MCF 10A (cell line): ENCODE measurements around the gene CROCC2. TPM values are rescaled to one million over a fixed set of nuclear protein-coding genes. Genes with fewer than 3 reads are reported as not detected.

Experiments
- BruUV-seq: library from RNA; stranded (reverse); fragments of 400-500 nt; replicated peaks from 2 replicates; lab custom pipeline; 2021; lab: Mats Ljungman, UMichigan
- CTCF ChIA-PET: fragments of 300-600 bp; sonication (Branson Sonifier 250); formaldehyde crosslinking; extraction: SDS; loops from one replicate; lab custom pipeline; 2021; ENCODE audit warnings: antibody characterized with exemption, inconsistent platforms; lab: Yijun Ruan, JAX
- POLR2A ChIA-PET: fragments of 300-600, 350-650 bp; sonication (Branson Sonifier 250); formaldehyde crosslinking; extraction: SDS; loops from one replicate; lab custom pipeline; 2020; ENCODE audit warnings: antibody characterized with exemption, inconsistent platforms; lab: Yijun Ruan, JAX
- DNase-seq: peaks from one replicate; pipeline ENCODE4 v3.0.0-alpha.2; 2018; ENCODE audit not compliant: unreplicated experiment
- H3K27ac Mint-ChIP-seq: one replicate; pipeline ENCODE4 v1.8.0; 2022; ENCODE audit warnings: mild to moderate bottlenecking, low read depth, mixed read lengths; ENCODE audit not compliant: unreplicated experiment
- H3K27me3 Mint-ChIP-seq: one replicate; pipeline ENCODE4 v1.8.0; 2022; ENCODE audit warnings: mixed read lengths; ENCODE audit not compliant: insufficient read depth, unreplicated experiment
- H3K36me3 Mint-ChIP-seq: one replicate; pipeline ENCODE4 v1.8.0; 2022; ENCODE audit warnings: mild to moderate bottlenecking, moderate library complexity, mixed read lengths; ENCODE audit not compliant: insufficient read depth, unreplicated experiment
- H3K4me1 Mint-ChIP-seq: one replicate; pipeline ENCODE4 v1.8.0; 2022; ENCODE audit warnings: mixed read lengths; ENCODE audit not compliant: insufficient read depth, unreplicated experiment
- H3K4me3 Mint-ChIP-seq: one replicate; pipeline ENCODE4 v1.8.0; 2022; ENCODE audit warnings: mild to moderate bottlenecking, moderate library complexity, mixed read lengths; ENCODE audit not compliant: unreplicated experiment
- H3K9me3 Mint-ChIP-seq: one replicate; pipeline ENCODE4 v1.8.0; 2022; ENCODE audit warnings: mixed read lengths; ENCODE audit not compliant: unreplicated experiment
- intact Hi-C: fragments of 100-400 bp; cut with micrococcal nuclease; formaldehyde crosslinking; loops from 2 replicates; pipeline ENCODE4 v1.14.1; 2022
- total RNA-seq: library from RNA; stranded (reverse); gene quantifications from 2 replicates; pipeline ENCODE4 v1.2.3, GENCODE V29; 2022
- TF ChIP-seq, protein P1 (sequence below): fragments of 200-600 bp; IDR thresholded peaks from one replicate; pipeline ENCODE4 v1.8.0; 2022; ENCODE audit warnings: antibody characterized with exemption, mild to moderate bottlenecking; ENCODE audit not compliant: unreplicated experiment

The CROCC2 gene
- total RNA-seq, 1 experiment from 2014 or later, result not detected

GRCh38 chr2:240896871-240897692, 9.1 kb upstream of the CROCC2 start:
- no peak overlapping the region for H3K4me3 Mint-ChIP-seq
- H3K9me3 Mint-ChIP-seq, result no peaks in the 10 kb centered on the region
- no peak overlapping the region for H3K27ac Mint-ChIP-seq
- no peaks in the 10 kb centered on the region for H3K27me3 Mint-ChIP-seq
- H3K4me1 Mint-ChIP-seq, result peaks cover 13% of the 10 kb centered on the region
- no TSS peak for BruUV-seq
- peak; percentile 55 for DNase-seq
- POLR2A ChIA-PET, result interaction anchor here (0.7 kb wide), 1 partner anchor 38 kb away, joined by 3 read pairs; no protein-coding TSS in a partner anchor
- TF ChIP-seq, protein P1, sequence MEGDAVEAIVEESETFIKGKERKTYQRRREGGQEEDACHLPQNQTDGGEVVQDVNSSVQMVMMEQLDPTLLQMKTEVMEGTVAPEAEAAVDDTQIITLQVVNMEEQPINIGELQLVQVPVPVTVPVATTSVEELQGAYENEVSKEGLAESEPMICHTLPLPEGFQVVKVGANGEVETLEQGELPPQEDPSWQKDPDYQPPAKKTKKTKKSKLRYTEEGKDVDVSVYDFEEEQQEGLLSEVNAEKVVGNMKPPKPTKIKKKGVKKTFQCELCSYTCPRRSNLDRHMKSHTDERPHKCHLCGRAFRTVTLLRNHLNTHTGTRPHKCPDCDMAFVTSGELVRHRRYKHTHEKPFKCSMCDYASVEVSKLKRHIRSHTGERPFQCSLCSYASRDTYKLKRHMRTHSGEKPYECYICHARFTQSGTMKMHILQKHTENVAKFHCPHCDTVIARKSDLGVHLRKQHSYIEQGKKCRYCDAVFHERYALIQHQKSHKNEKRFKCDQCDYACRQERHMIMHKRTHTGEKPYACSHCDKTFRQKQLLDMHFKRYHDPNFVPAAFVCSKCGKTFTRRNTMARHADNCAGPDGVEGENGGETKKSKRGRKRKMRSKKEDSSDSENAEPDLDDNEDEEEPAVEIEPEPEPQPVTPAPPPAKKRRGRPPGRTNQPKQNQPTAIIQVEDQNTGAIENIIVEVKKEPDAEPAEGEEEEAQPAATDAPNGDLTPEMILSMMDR, result no peak
- peaks cover 6% of the 10 kb centered on the region for H3K36me3 Mint-ChIP-seq
- intact Hi-C loops, result no loop called here
- CTCF ChIA-PET, result interaction anchor here (0.6 to 1.4 kb wide), 3 partner anchors 16 to 418 kb away, joined by 3 to 5 read pairs (median 4); partner anchors contain the start of genes HDLBP and SEPTIN2

- Mint-ChIP-seq H3K9me3 (no peaks in the 10 kb centered on the region), H3K27me3 (no peaks in the 10 kb centered on the region), H3K36me3 (peaks cover 6% of the 10 kb centered on the region), H3K4me1 (peaks cover 13% of the 10 kb centered on the region), H3K4me3 (no peak overlapping the region), H3K27ac (no peak overlapping the region)
- ChIA-PET CTCF (interaction anchor here (0.6 kb wide), 1 partner anchor 110 kb away, joined by 3 read pairs; no protein-coding TSS in a partner anchor), POLR2A (no interaction called here)
- intact Hi-C loops, result no loop called here
- no TSS peak for BruUV-seq
- DNase-seq, result no peak
- TF ChIP-seq, protein P1, result no peak
Measured at GRCh38 chr2:240898108-240898730, 7.9 kb upstream of the CROCC2 start.

DNA sequence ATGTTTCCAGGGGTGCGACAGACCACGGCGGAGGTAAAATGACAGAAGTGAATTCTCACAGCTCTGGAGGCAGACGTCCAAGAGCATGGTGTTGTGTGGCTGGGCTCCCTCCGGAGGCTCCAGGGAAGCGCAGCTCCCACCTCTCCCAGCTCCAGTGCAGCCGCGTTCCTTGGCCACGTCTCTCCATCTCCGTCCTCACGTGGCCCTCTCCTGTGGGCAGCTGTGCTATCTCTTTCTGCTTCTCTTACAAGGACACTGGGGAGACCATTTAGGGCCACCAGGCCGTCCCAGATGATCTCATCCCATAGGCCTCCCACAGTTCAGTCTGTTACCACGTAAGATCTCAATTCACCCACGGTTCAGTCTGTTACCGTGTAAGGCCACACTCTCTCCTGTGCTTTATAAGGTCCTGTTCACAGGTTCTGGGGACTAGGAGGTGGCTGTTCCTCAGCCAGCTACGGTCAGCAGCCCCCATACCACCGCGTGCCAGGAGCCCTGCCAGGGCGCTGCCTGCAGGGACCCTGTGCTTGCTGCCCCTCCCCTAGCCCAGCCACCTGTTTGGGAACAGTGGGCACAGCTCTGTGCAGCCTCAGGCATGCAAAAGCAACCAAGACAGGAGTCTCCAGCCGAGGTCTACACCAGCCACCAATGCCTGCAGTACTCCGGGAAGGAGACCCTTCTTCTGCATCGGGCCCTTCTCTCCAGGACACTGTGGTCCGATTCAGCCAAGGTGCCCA, 7.2 kb upstream of the CROCC2 start:
- peaks cover 8% of the 10 kb centered on the region for H3K4me1 Mint-ChIP-seq
- H3K36me3 Mint-ChIP-seq, result peaks cover 6% of the 10 kb centered on the region
- no peaks in the 10 kb centered on the region for H3K9me3 Mint-ChIP-seq
- DNase-seq, result no peak
- H3K4me3 Mint-ChIP-seq, result no peak overlapping the region
- TF ChIP-seq, protein P1, result no peak
- intact Hi-C loops, result no loop called here
- no peaks in the 10 kb centered on the region for H3K27me3 Mint-ChIP-seq
- ChIA-PET POLR2A (no interaction called here), CTCF (interaction anchor here (0.6 kb wide), 1 partner anchor 705 kb away, joined by 3 read pairs; no protein-coding TSS in a partner anchor)
- no peak overlapping the region for H3K27ac Mint-ChIP-seq
- BruUV-seq, result no TSS peak

GRCh38 chr2:240899468-240899865, 6.7 kb upstream of the CROCC2 start:
- H3K4me1 Mint-ChIP-seq, result peaks cover 8% of the 10 kb centered on the region
- no peak for DNase-seq
- H3K36me3 Mint-ChIP-seq, result peaks cover 6% of the 10 kb centered on the region
- TF ChIP-seq, protein P1, result no peak
- CTCF ChIA-PET, result interaction anchor here (1.1 kb wide), 1 partner anchor 15 kb away, joined by 3 read pairs; no protein-coding TSS in a partner anchor
- intact Hi-C loops, result no loop called here
- H3K27me3 Mint-ChIP-seq, result no peaks in the 10 kb centered on the region
- no peaks in the 10 kb centered on the region for H3K9me3 Mint-ChIP-seq
- BruUV-seq, result no TSS peak
- H3K4me3 Mint-ChIP-seq, result no peak overlapping the region
- no peak overlapping the region for H3K27ac Mint-ChIP-seq
- POLR2A ChIA-PET, result no interaction called here
